HepG2 (cell line): ENCODE results near the gene CCDC148. TPM values are rescaled to one million over a fixed set of nuclear protein-coding genes. Genes with fewer than 3 reads are reported as not detected.

Source experiments
- ARNTL ChIP-seq: sonication (generic); formaldehyde crosslinking; IDR thresholded peaks from 2 replicates; pipeline ENCODE4 v1.4.0; 2020; ENCODE audit warnings: mild to moderate bottlenecking, missing genetic modification reagents
- CENPT ChIP-seq: sonication (generic); formaldehyde crosslinking; IDR thresholded peaks from 2 replicates; pipeline ENCODE4 v1.8.0; 2022; ENCODE audit warnings: low read depth, mild to moderate bottlenecking, moderate library complexity, missing genetic modification reagents
- EP300 ChIP-seq, 3 experiments: sonication (generic) in 1 of 3; formaldehyde crosslinking in 1 of 3; IDR thresholded peaks; 2 replicates each; pipeline versions ENCODE4 v1.5.1 to v1.6.1; 2011 to 2020; ENCODE audit warnings: low read depth in 2 of 3, low read length in 2 of 3, borderline replicate concordance in 1 of 3, improper control_type of control experiment in 1 of 3, mild to moderate bottlenecking in 1 of 3, missing genetic modification reagents in 1 of 3, moderate library complexity in 1 of 3
- FOXO1 ChIP-seq: sonication (generic); formaldehyde crosslinking; IDR thresholded peaks from 2 replicates; pipeline ENCODE4 v1.4.0; 2020; ENCODE audit warnings: missing genetic modification reagents
- HMG20A ChIP-seq: IDR thresholded peaks from 2 replicates; pipeline ENCODE4 v1.6.1; 2016; ENCODE audit warnings: borderline replicate concordance
- KAT7 ChIP-seq: IDR thresholded peaks from 2 replicates; pipeline ENCODE4 v1.6.1; 2018; ENCODE audit warnings: borderline replicate concordance, missing compliant biosample characterization
- KLF9 ChIP-seq: IDR thresholded peaks from 2 replicates; pipeline ENCODE4 v1.6.1; 2016; ENCODE audit warnings: low read depth
- MTA1 ChIP-seq: sonication (generic); formaldehyde crosslinking; IDR thresholded peaks from 2 replicates; pipeline ENCODE4 v1.4.0; 2020; ENCODE audit warnings: missing genetic modification reagents, mild to moderate bottlenecking, borderline replicate concordance
- POLR2AphosphoS5 ChIP-seq: IDR thresholded peaks from 2 replicates; pipeline ENCODE4 v1.6.1; 2012; ENCODE audit warnings: low read depth, low read length
- ZBTB1 ChIP-seq: sonication (generic); formaldehyde crosslinking; IDR thresholded peaks from 2 replicates; pipeline ENCODE4 v1.4.0; 2020; ENCODE audit warnings: missing genetic modification reagents, borderline replicate concordance
- ZBTB34 ChIP-seq: sonication (generic); formaldehyde crosslinking; IDR thresholded peaks from 2 replicates; pipeline ENCODE4 v1.8.0; 2022; ENCODE audit warnings: mild to moderate bottlenecking, missing genetic modification reagents
- ZBTB38 ChIP-seq: sonication (generic); formaldehyde crosslinking; IDR thresholded peaks from 2 replicates; pipeline ENCODE4 v1.5.1; 2020; ENCODE audit warnings: mild to moderate bottlenecking, missing genetic modification reagents
- ZIK1 ChIP-seq: sonication (generic); formaldehyde crosslinking; IDR thresholded peaks from 2 replicates; pipeline ENCODE4 v1.5.0; 2020; ENCODE audit warnings: mild to moderate bottlenecking, low read depth, missing genetic modification reagents, borderline replicate concordance
- ZNF205 ChIP-seq: IDR thresholded peaks from 2 replicates; pipeline ENCODE4 v1.6.1; 2018; ENCODE audit warnings: missing biosample characterization, missing genetic modification reagents
- ZNF234 ChIP-seq: sonication (generic); formaldehyde crosslinking; conservative IDR thresholded peaks from 2 replicates; pipeline ENCODE4 v1.5.1; 2020; ENCODE audit warnings: mild to moderate bottlenecking, missing genetic modification reagents
- ZNF280D ChIP-seq: sonication (generic); formaldehyde crosslinking; IDR thresholded peaks from 2 replicates; pipeline ENCODE4 v1.5.1; 2020; ENCODE audit warnings: mild to moderate bottlenecking, missing genetic modification reagents
- ZNF614 ChIP-seq: IDR thresholded peaks from 2 replicates; pipeline ENCODE4 v1.6.1; 2018; ENCODE audit warnings: missing biosample characterization, missing genetic modification reagents, inconsistent platforms, borderline replicate concordance
- ZNF737 ChIP-seq: sonication (generic); formaldehyde crosslinking; IDR thresholded peaks from 2 replicates; pipeline ENCODE4 v1.5.0; 2020; ENCODE audit warnings: missing genetic modification reagents, mild to moderate bottlenecking, borderline replicate concordance
- ZNF777 ChIP-seq: sonication (generic); formaldehyde crosslinking; IDR thresholded peaks from 2 replicates; pipeline ENCODE4 v1.4.0; 2020; ENCODE audit warnings: missing genetic modification reagents
- ZNF878 ChIP-seq: sonication (generic); formaldehyde crosslinking; IDR thresholded peaks from 2 replicates; pipeline ENCODE4 v1.8.1; 2023; ENCODE audit warnings: mild to moderate bottlenecking, missing genetic modification reagents, moderate library complexity
- ZSCAN21 ChIP-seq: sonication (generic); formaldehyde crosslinking; IDR thresholded peaks from 2 replicates; pipeline ENCODE4 v1.8.0; 2022; ENCODE audit warnings: mild to moderate bottlenecking, missing genetic modification reagents, moderate library complexity, borderline replicate concordance
- polyA plus RNA-seq, 8 experiments: library from polyadenylated mRNA; depleted of rRNA in 3 of 8; stranded (reverse) in 7 of 8; unstranded in 1 of 8; fragments of >200 nt; fragmentation: Illumina TruSeq in 4 of 8; extraction: Trizol in 4 of 8; gene quantifications; 2 replicates each; pipeline versions ENCODE4 v1.2.1 to v1.2.3, GENCODE V29; 2011 to 2016; ENCODE audit warnings: low read depth in 4 of 8, missing spikeins in 1 of 8, mixed read lengths in 1 of 8; ENCODE audit not compliant: insufficient read depth in 1 of 8
- total RNA-seq, 5 experiments: library from RNA; depleted of rRNA; stranded (reverse); fragments of >200 nt; fragmentation: Illumina TruSeq; extraction: Trizol; gene quantifications; 2 replicates each; pipeline ENCODE4 v1.2.3, GENCODE V29; 2016; ENCODE audit warnings: low read depth in 1 of 5

CCDC148 gene
- total and polyA plus RNA-seq, 2 of the 13 experiments (the other 11 are each of a cell fraction or from before 2014, with no cell fraction given): 0.30 to 0.49 TPM

- TF ChIP-seq EP300 (IDR thresholded peaks at IDR 0.05; ENCODE audit: low read depth in 2 of 2, low read length in 2 of 2) (peak in 1 of 2 experiments; percentile 86; a peak in 2 of 4 replicates), EP300 (CRISPR knock-in tag; IDR thresholded peaks at IDR 0.05; ENCODE audit: borderline replicate concordance) (peak; percentile 58), CENPT (CRISPR knock-in tag) (no peak), MTA1 (CRISPR knock-in tag) (peak; percentile 78; the same call in 1 of the 2 replicates), ZNF878 (CRISPR knock-in tag) (peak; percentile 66), ZNF280D (CRISPR knock-in tag) (peak; percentile 84; the same call in 1 of the 2 replicates), KLF9 (no peak), FOXO1 (CRISPR knock-in tag) (peak; percentile 93), ZBTB34 (peak; percentile 73; the same call in 1 of the 2 replicates), ZBTB38 (CRISPR knock-in tag) (peak; percentile 65; the same call in 1 of the 2 replicates), ZNF234 (CRISPR knock-in tag) (no peak), ZNF614 (CRISPR knock-in tag) (peak; percentile 92; the same call in 1 of the 2 replicates), HMG20A (CRISPR knock-in tag) (peak; percentile 87; the same call in 1 of the 2 replicates), ZBTB1 (CRISPR knock-in tag) (no peak), ZNF205 (CRISPR knock-in tag) (peak; percentile 38; the same call in 1 of the 2 replicates), ZIK1 (CRISPR knock-in tag) (no peak), ZSCAN21 (CRISPR knock-in tag) (no peak; the same call in 1 of the 2 replicates), ARNTL (CRISPR knock-in tag) (no peak), KAT7 (CRISPR knock-in tag) (0 out of 2 replicates have a peak, but pooled peaks have one; percentile 30), ZNF777 (CRISPR knock-in tag) (no peak), POLR2AphosphoS5 (peak; percentile 88), ZNF737 (no peak)
Measured at GRCh38 chr2:158128168-158128973, 328.2 kb downstream of the CCDC148 start (continued).
